Measurements from ENCODE around the gene RAX.

- TF ChIP-seq CTCF (conservative IDR thresholded peaks at IDR 0.05; ENCODE audit: low read depth, low read length) (no peak), USF2 (IDR thresholded peaks at IDR 0.05; ENCODE audit: low read depth, low read length) (no peak), POLR2A (IDR thresholded peaks at IDR 0.05; ENCODE audit: low read depth, low read length) (no peak), FOS (IDR thresholded peaks at IDR 0.05; ENCODE audit: low read depth, low read length) (no peak), BHLHE40 (IDR thresholded peaks at IDR 0.05; ENCODE audit: low read depth, low read length) (no peak), RAD21 (IDR thresholded peaks at IDR 0.05; ENCODE audit: low read length) (no peak), RFX5 (IDR thresholded peaks at IDR 0.05; ENCODE audit: low read depth, low read length) (no peak), ELK1 (IDR thresholded peaks at IDR 0.05; ENCODE audit: borderline replicate concordance, low read depth, low read length) (no peak), MXI1 (IDR thresholded peaks at IDR 0.05; ENCODE audit: borderline replicate concordance, low read depth, low read length) (no peak), CEBPB (IDR thresholded peaks at IDR 0.05; ENCODE audit: low read depth, low read length) (no peak), NFE2L2 (IDR thresholded peaks at IDR 0.05; ENCODE audit: low read depth, low read length) (no peak)
Measured at GRCh38 chr18:59269563-59270119, 3.6 kb downstream of the RAX start.

Measured in IMR-90 (cell line).